RPMI7951 (cell line): ENCODE measurements around the gene ERP27. TPM values are rescaled to one million over a fixed set of nuclear protein-coding genes. Genes with fewer than 3 reads are reported as not detected.

Experiments used
- DNase-seq: peaks from one replicate; pipeline ENCODE4 v3.0.0-alpha.2; 2012; ENCODE audit warnings: low read depth
- total RNA-seq: library from RNA; depleted of rRNA; stranded (reverse); fragments of >200 nt; shearing (Covaris generic); gene quantifications from 2 replicates; pipeline ENCODE4 v1.2.3, GENCODE V29; 2014

ERP27 gene
- total RNA-seq, 1 experiment from 2014 or later = not detected

- DNase-seq = no peak
These were observed 21.7 kb upstream of the ERP27 start for GRCh38 chr12:14959916-14960496.

DNA sequence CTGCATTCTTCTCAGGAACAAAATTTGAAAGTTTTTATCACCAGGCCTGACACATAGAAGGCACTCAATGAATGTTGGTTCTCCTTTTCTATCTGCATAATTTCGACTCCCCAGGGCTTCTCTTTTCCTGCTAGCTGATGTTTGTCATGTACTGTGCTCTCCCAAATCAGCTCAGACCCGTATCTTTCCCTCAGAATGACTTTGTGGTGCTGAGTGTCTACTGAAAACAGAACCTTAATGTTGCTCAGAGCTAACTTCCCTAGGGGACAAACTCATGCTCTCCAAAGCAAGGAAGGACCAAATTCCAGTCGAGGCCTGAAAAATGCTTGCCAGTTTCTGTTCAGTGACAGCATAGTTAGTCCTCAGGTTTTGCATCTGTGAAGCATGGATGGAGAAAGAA, 21.1 kb upstream of the ERP27 start:
- DNase-seq = no peak

GRCh38 chr12:14959126-14959440, 20.7 kb upstream of the ERP27 start:
- no peak for DNase-seq

- no peak for DNase-seq
These were observed 20.2 kb upstream of the ERP27 start for GRCh38 chr12:14958361-14959125.

GRCh38 chr12:14957551-14958168, 19.3 kb upstream of the ERP27 start:
- no peak for DNase-seq

- no peak for DNase-seq
These were observed 18.6 kb upstream of the ERP27 start for GRCh38 chr12:14956905-14957304.

DNA sequence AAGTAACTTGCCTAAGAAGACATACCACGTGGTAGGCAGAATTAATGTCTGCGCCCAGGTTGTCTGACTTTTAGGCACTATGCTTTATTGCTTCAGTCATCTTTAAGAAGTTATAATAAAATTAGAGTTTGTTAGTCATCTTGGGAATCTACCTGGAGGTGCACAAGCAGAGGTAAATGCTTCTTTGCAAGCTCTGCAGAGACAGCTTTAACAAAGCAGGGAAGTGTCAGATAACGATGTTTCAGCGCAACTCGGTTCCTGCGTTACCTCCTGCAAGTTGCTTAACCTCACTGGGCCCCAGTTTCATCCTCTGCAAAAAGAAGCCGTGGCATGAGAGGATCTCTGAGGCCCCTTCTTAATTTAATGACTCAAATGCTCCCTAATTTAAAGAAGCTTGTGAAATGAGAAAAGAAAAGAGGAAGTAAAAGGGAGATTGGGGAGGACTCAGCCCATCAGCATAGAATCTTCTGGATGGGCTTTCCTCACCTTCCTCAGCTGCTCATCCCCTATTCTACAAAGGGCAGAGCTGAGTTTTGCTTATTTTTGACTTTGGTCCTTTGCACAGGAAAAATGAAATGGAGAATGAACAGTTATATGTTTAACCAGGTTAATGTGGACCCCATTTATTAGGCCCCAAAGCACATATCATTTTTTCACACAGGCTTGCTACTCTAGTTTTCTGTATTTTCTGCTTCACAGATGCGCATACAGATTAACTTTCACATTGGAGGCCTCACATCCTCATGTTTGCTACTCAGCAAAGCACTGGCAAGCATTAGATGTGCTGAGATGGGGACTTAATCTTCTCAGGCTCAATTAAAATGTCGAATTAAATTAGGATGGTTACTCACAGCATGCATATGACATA, 17.9 kb upstream of the ERP27 start:
- DNase-seq = no peak

DNA sequence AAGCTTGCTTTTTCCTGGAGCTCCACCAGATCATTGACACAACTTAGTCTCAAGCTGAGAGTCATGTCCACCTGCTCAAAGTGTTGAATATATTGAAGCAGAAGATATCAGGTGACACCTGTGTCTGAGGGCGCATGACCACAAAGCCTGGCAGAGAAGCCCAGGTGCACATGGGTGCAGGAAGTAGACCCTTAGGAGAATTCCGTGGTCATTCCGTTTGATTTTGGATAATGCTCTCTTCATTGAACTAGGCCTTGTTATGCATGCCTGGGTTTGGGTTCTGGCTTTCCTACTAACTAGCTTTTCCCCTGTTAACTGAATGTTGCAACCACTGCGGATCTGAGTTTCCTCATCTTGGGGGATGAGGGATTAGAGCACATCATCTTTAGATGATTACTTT, 15.9 kb upstream of the ERP27 start:
- DNase-seq = no peak

- DNase-seq = no peak
These were observed 15.4 kb upstream of the ERP27 start for GRCh38 chr12:14953752-14954151.

- DNase-seq = peak; percentile 89
These were observed 14.1 kb upstream of the ERP27 start for GRCh38 chr12:14952299-14952921.

GRCh38 chr12:14951851-14952250, 13.5 kb upstream of the ERP27 start:
- peak; percentile 10 for DNase-seq

DNA sequence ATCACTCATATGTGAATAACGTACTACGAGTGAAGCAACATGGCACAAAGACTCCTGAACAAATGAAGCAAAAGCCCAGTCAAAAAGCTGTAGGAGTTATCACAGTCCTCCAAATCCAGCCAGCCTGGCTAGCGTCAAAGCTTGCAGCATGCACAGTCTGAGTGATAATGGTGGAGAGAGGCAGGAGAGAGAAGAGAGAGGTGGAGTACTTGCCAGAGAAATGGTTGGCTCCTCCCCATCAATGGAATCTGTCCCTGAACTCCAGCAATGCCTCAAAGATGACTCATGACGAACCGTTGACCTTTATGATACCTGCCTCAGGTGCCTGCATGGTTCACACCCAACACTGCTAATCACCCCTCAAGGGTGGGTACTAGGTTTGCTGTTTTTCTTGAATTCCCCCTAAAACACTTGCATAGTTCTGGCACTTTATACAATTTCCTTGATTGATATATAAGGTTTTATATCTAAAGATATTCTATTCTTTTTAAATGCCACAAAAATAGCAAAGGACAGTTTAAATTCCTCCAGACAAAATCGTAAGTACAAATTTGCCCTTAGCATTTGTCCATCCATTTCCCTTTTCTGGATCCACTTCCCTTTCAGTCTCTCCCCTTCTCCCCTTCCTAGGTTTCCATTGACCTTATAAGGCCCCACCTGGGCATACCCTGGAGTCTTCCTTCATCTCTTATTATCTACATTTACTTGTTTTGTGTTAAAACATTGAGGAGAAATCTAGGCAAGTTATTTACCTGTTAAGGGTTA, 12.8 kb upstream of the ERP27 start:
- DNase-seq = no peak

GRCh38 chr12:14950421-14950820, 12.1 kb upstream of the ERP27 start:
- DNase-seq = peak; percentile 55

GRCh38 chr12:14949631-14950030, 11.3 kb upstream of the ERP27 start:
- no peak for DNase-seq

GRCh38 chr12:14948672-14949071, 10.3 kb upstream of the ERP27 start:
- DNase-seq = peak; percentile 90

DNA sequence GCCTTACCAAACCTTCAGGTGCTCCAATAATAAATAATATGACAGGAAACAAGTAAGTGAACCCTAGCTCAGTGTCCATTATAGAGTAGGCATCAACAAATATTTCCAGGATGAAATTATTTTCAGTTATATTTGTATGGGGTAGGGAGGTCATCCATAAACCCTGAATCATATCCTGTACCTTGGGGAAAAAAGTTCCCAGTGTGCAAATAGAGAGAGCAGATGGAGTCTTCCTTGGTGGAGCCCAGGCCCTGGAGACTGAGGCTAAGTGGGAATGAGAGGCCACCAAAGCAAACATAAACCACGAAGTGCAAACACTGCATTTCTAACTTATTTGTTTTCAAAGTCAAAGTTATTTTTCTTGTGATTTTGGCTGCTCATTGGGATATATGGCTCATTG, 8.5 kb upstream of the ERP27 start:
- DNase-seq = no peak

DNA sequence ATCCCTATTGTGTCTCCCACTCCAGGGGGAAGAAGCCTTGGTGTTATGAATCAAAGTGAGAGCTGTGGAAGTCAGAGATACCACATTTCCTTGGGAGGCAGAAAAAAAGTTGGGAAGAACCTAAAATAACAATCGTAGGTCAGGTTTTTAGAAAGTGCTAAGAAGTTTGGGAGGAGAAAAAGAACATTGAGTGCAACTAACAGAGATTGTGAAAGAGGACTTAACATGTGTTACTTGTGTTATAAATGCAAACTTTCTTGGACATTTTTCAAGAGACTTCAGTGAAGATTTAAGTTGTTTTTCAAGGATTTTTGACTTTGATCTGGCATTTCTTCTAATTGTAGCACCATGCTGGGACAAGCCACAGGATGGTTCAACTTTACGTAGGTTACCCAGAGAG, 7.8 kb upstream of the ERP27 start:
- no peak for DNase-seq

GRCh38 chr12:14942196-14942931, 4.0 kb upstream of the ERP27 start:
- DNase-seq = no peak

DNA sequence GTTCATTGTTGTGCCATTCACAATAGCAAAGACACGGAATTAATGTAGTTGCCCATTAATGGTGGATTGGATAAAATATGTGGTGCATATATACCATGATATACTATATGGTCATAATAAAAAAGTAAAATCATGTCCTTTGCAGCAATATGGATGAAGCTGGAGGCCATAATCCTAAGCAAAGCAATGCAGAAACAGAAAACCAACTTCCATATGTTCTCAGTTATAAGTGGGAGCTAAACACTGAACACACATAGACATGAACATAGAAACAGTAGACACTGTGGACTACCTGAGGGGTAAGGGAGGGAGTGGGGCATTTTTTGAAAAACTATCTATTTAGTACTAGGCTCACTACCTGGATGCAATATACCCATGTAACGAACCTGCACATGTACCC, 3.0 kb upstream of the ERP27 start:
- DNase-seq = no peak

GRCh38 chr12:14937689-14938088, 648 bp downstream of the ERP27 start:
- DNase-seq = peak; percentile 21
